ENCODE results near the gene CCDC24.

- no peak for TF ChIP-seq CTCF (IDR thresholded peaks at IDR 0.05)
- TF ChIP-seq POLR2A (IDR thresholded peaks at IDR 0.05) = no peak
These were observed 35.9 kb downstream of the CCDC24 start for GRCh38 chr1:44027320-44027719.
